HCT116 (cell line): Measurements from ENCODE around the gene MTMR6. TPM values are rescaled to one million over a fixed set of nuclear protein-coding genes. Genes with fewer than 3 reads are reported as not detected.
"Not testable (repeated sequence)": the region's sequence is repeated elsewhere in the genome, so short reads cannot be mapped to it uniquely, and the experiment has no call there.

Experiments
- ATAC-seq: fragments of 200-7000 bp; cut with Tn5 transposase; 2 replicates; pipeline ENCODE4 v1.9.1; 2020; ENCODE audit warnings: mild to moderate bottlenecking, moderate library complexity
- BruUV-seq: library from RNA; stranded (reverse); fragments of 400-500 nt; replicated peaks from 2 replicates; lab custom pipeline; 2021; lab: Mats Ljungman, UMichigan
- CTCF ChIA-PET: fragments of 300-600 bp; sonication (Branson Sonifier 250); formaldehyde crosslinking; loops from one replicate; lab custom pipeline; 2021; ENCODE audit warnings: antibody characterized with exemption; lab: Charles Lee
- POLR2A ChIA-PET: fragments of 300-600, 350-600 bp; sonication (Branson Sonifier 250); formaldehyde crosslinking; loops from one replicate; lab custom pipeline; 2021; ENCODE audit warnings: antibody characterized with exemption; lab: Charles Lee
- RAD21 ChIA-PET, 2 experiments: fragments of 300-600 bp; sonication (Branson Sonifier 250); formaldehyde crosslinking; loops; one replicate each; lab custom pipeline; 2023; ENCODE audit warnings: low total read pairs in 2 of 2; ENCODE audit not compliant: uncharacterized antibody in 2 of 2, unreplicated experiment in 2 of 2, low non-redundant PET in 1 of 2; lab: Charles Lee
- DNase-seq: peaks from one replicate; pipeline ENCODE4 v3.0.0-alpha.2; 2010; ENCODE audit warnings: low read depth, low spot score
- H2AFZ ChIP-seq: fragments of 200-600 bp; shearing (Covaris generic), sonication (generic); 2 replicates; pipeline ENCODE4 v1.6.1; 2017; ENCODE audit warnings: low read depth, mixed run types, mixed read lengths, antibody characterized with exemption, low read length; ENCODE audit not compliant: poor library complexity, severe bottlenecking
- H3K27ac ChIP-seq: 2 replicates; pipeline ENCODE4 v1.5.1; 2012; ENCODE audit warnings: low read depth, low read length
- H3K27me3 ChIP-seq: fragments of 200-600 bp; sonication (generic); 2 replicates; pipeline ENCODE4 v1.6.1; 2016; ENCODE audit warnings: mixed run types, low read length, mixed read lengths; ENCODE audit not compliant: insufficient read depth
- H3K36me3 ChIP-seq, 2 experiments: fragments of 200-500 bp in 1 of 2; fragments of 200-600 bp in 1 of 2; sonication (Bioruptor generic) in 1 of 2; sonication (generic) in 1 of 2; 2 replicates each; pipeline versions ENCODE4 v1.5.1 to v1.6.1; 2014 to 2016; ENCODE audit warnings: low read length in 2 of 2, inconsistent platforms in 1 of 2, mixed read lengths in 1 of 2, mixed run types in 1 of 2; ENCODE audit not compliant: insufficient read depth in 2 of 2, control insufficient read depth in 1 of 2
- H3K4me1 ChIP-seq, 2 experiments: fragments of 200-600 bp in 1 of 2; sonication (generic) in 1 of 2; 2 replicates each; pipeline versions ENCODE4 v1.5.1 to v1.6.1; 2012 to 2017; ENCODE audit warnings: low read length in 2 of 2, inconsistent platforms in 1 of 2, mild to moderate bottlenecking in 1 of 2, mixed read lengths in 1 of 2, mixed run types in 1 of 2, moderate library complexity in 1 of 2; ENCODE audit not compliant: insufficient read depth in 2 of 2, control insufficient read depth in 1 of 2
- H3K4me2 ChIP-seq: fragments of 200-600 bp; sonication (generic); 2 replicates; pipeline ENCODE4 v1.6.1; 2017; ENCODE audit warnings: mixed run types, low read length, mixed read lengths
- H3K4me3 ChIP-seq, 2 experiments: fragments of 200-600 bp in 1 of 2; sonication (generic) in 1 of 2; replicated peaks in 1 of 2; 2 replicates each; pipeline ENCODE4 v1.5.1; 2011 to 2016; ENCODE audit warnings: low read length in 2 of 2, control low read depth in 1 of 2, low read depth in 1 of 2, mild to moderate bottlenecking in 1 of 2, mixed read lengths in 1 of 2, mixed run types in 1 of 2
- H3K79me2 ChIP-seq: fragments of 200-600 bp; sonication (generic); 2 replicates; pipeline ENCODE4 v1.6.1; 2017; ENCODE audit warnings: mild to moderate bottlenecking, mixed run types, low read length, moderate library complexity, mixed read lengths; ENCODE audit not compliant: insufficient read depth
- H3K9ac ChIP-seq: fragments of 200-600 bp; sonication (generic); 2 replicates; pipeline ENCODE4 v1.6.1; 2016; ENCODE audit warnings: low read length, mixed read lengths
- H3K9me2 ChIP-seq: fragments of 200-600 bp; sonication (generic), shearing (Covaris generic); 2 replicates; pipeline ENCODE4 v1.6.1; 2017; ENCODE audit warnings: mixed run types, mild to moderate bottlenecking, moderate library complexity; ENCODE audit not compliant: insufficient read depth
- H3K9me3 ChIP-seq, 2 experiments: fragments of 200-500 bp in 1 of 2; fragments of 200-600 bp in 1 of 2; sonication (Bioruptor generic) in 1 of 2; sonication (generic) in 1 of 2; 2 replicates each; pipeline ENCODE4 v1.6.1; 2014 to 2017; ENCODE audit warnings: low read length in 2 of 2, mixed read lengths in 2 of 2, inconsistent platforms in 1 of 2, low read depth in 1 of 2, mild to moderate bottlenecking in 1 of 2, mixed run types in 1 of 2, moderate library complexity in 1 of 2; ENCODE audit not compliant: control insufficient read depth in 1 of 2, insufficient read depth in 1 of 2
- H4K20me1 ChIP-seq: fragments of 200-600 bp; sonication (generic), shearing (Covaris generic); 2 replicates; pipeline ENCODE4 v1.6.1; 2017; ENCODE audit warnings: mixed run types, mild to moderate bottlenecking, moderate library complexity; ENCODE audit not compliant: insufficient read depth
- CEBPB ChIP-seq: IDR thresholded peaks from 2 replicates; pipeline ENCODE4 v1.6.1; 2012; ENCODE audit warnings: low read depth
- CTCF ChIP-seq, 3 experiments: fragments of 200-600 bp in 1 of 3; sonication (generic) in 1 of 3; IDR thresholded peaks in 2 of 3; conservative IDR thresholded peaks in 1 of 3; 2 replicates each; pipeline ENCODE4 v1.5.1; 2012 to 2017; ENCODE audit warnings: low read depth in 2 of 3, low read length in 2 of 3, antibody characterized with exemption in 1 of 3, borderline replicate concordance in 1 of 3, control low read depth in 1 of 3, mild to moderate bottlenecking in 1 of 3, mixed read lengths in 1 of 3, mixed run types in 1 of 3, moderate library complexity in 1 of 3; ENCODE audit not compliant: insufficient read depth in 1 of 3
- EGR1 ChIP-seq: IDR thresholded peaks from 2 replicates; pipeline ENCODE4 v1.6.1; 2012; ENCODE audit warnings: low read depth
- ELF1 ChIP-seq: IDR thresholded peaks from 2 replicates; pipeline ENCODE4 v1.6.1; 2012; ENCODE audit warnings: low read depth, borderline replicate concordance
- FOSL1 ChIP-seq: IDR thresholded peaks from 2 replicates; pipeline ENCODE4 v1.6.1; 2012; ENCODE audit warnings: low read depth
- JUND ChIP-seq: IDR thresholded peaks from 2 replicates; pipeline ENCODE4 v1.6.1; 2012
- POLR2A ChIP-seq: IDR thresholded peaks from 2 replicates; pipeline ENCODE4 v1.7.0; 2011; ENCODE audit warnings: borderline replicate concordance; ENCODE audit not compliant: insufficient read depth, insufficient read length; ENCODE audit errors: extremely low read depth
- POLR2AphosphoS5 ChIP-seq: IDR thresholded peaks from 2 replicates; pipeline ENCODE4 v1.6.1; 2011; ENCODE audit warnings: mild to moderate bottlenecking, low read depth, low read length, moderate library complexity
- REST ChIP-seq: IDR thresholded peaks from 2 replicates; pipeline ENCODE4 v1.6.1; 2012; ENCODE audit warnings: low read depth
- SIN3A ChIP-seq: IDR thresholded peaks from 2 replicates; pipeline ENCODE4 v1.6.1; 2012; ENCODE audit warnings: low read depth
- TCF7L2 ChIP-seq: IDR thresholded peaks from 2 replicates; pipeline ENCODE4 v1.7.0; 2011; ENCODE audit warnings: borderline replicate concordance, inconsistent platforms; ENCODE audit not compliant: insufficient read depth, insufficient read length; ENCODE audit errors: extremely low read depth
- YY1 ChIP-seq: IDR thresholded peaks from 2 replicates; pipeline ENCODE4 v1.6.1; 2011; ENCODE audit warnings: low read length, low read depth, moderate library complexity, mild to moderate bottlenecking; ENCODE audit not compliant: insufficient replicate concordance; ENCODE audit errors: extremely low read depth
- ZFX ChIP-seq: fragments of 450-650 bp; IDR thresholded peaks from 2 replicates; pipeline ENCODE4 v1.6.1; 2017
- ZNF274 ChIP-seq: fragments of 200-500 bp; sonication (Bioruptor generic); IDR thresholded peaks from 2 replicates; pipeline ENCODE4 v1.6.1; 2014; ENCODE audit warnings: mild to moderate bottlenecking, low read depth, low read length, inconsistent platforms
- intact Hi-C: fragments of 100-400 bp; cut with micrococcal nuclease; formaldehyde crosslinking; loops from 2 replicates; pipeline ENCODE4 v1.10.0; 2022
- total RNA-seq: library from RNA; stranded (reverse); gene quantifications from one replicate; pipeline ENCODE4 v1.2.1, GENCODE V29; 2021; ENCODE audit not compliant: unreplicated experiment

The MTMR6 gene
- total RNA-seq, 1 experiment from 2014 or later, result 11.4 TPM

GRCh38 chr13:25318946-25319345, 31.7 kb upstream of the MTMR6 start:
- H3K9ac ChIP-seq, BruUV-seq, H3K4me1 ChIP-seq, H3K9me3 ChIP-seq, intact Hi-C loops, H3K4me2 ChIP-seq, H3K27me3 ChIP-seq, H3K9me2 ChIP-seq, POLR2A ChIA-PET, ATAC-seq, CTCF ChIA-PET, H3K4me3 ChIP-seq, RAD21 ChIA-PET, H2AFZ ChIP-seq, H3K27ac ChIP-seq, H4K20me1 ChIP-seq: not testable (repeated sequence)
- peaks cover 83% of the 10 kb centered on the region for H3K79me2 ChIP-seq
- H3K36me3 ChIP-seq, result peaks cover 54 to 73% of the 10 kb centered on the region in 2 experiments
- peak; percentile 1 for DNase-seq
- TF ChIP-seq FOSL1, result 0 out of 2 replicates have a peak, but pooled peaks have one; percentile 5

- H3K9me3 ChIP-seq, result no peaks in the 10 kb centered on the region
- H3K4me1 ChIP-seq, result no peaks in the 10 kb centered on the region
- H4K20me1 ChIP-seq, result no peaks in the 10 kb centered on the region; the same call in 1 of the 2 replicates
- H3K9me2 ChIP-seq, result no peaks in the 10 kb centered on the region
- ATAC-seq (no peak), DNase-seq (no peak)
- H3K27me3 ChIP-seq, result no peaks in the 10 kb centered on the region
- no peak overlapping the region for H2AFZ ChIP-seq
- intact Hi-C loops, result no loop called here
- POLR2A ChIA-PET, result no interaction called here
- H3K4me2 ChIP-seq, result no peak overlapping the region
- no TSS peak for BruUV-seq
- no peak overlapping the region for H3K9ac ChIP-seq
- no peak overlapping the region for H3K4me3 ChIP-seq
- peaks cover 91% of the 10 kb centered on the region for H3K79me2 ChIP-seq
- no peak for TF ChIP-seq CTCF (IDR thresholded peaks at IDR 0.05 in 2 of 3, conservative IDR thresholded peaks at IDR 0.05 in 1 of 3; ENCODE audit: borderline replicate concordance in 1 of 3, insufficient read depth in 1 of 3, low read depth in 2 of 3, low read length in 2 of 3)
- no peak for TF ChIP-seq ELF1
- TF ChIP-seq EGR1, result no peak
- no peak for TF ChIP-seq CEBPB
- TF ChIP-seq TCF7L2, result no peak
- TF ChIP-seq REST, result no peak
- TF ChIP-seq POLR2A, result no peak
- TF ChIP-seq YY1, result no peak
- no peak for TF ChIP-seq ZNF274
- TF ChIP-seq FOSL1, result no peak
- TF ChIP-seq POLR2AphosphoS5, result no peak
- no peak for TF ChIP-seq SIN3A
- TF ChIP-seq ZFX, result no peak
- no peak for TF ChIP-seq JUND
- TF ChIP-seq, all 23 proteins: peak for 0
- H3K36me3 ChIP-seq, result peaks cover 51 to 59% of the 10 kb centered on the region in 2 experiments
- ChIA-PET CTCF (no interaction called here), RAD21 (no interaction called here)
- no peak overlapping the region for H3K27ac ChIP-seq
These were observed 23.6 kb upstream of the MTMR6 start for GRCh38 chr13:25310891-25311290.
